ENCODE results near the gene AGBL4.

AGBL4 gene

DNA sequence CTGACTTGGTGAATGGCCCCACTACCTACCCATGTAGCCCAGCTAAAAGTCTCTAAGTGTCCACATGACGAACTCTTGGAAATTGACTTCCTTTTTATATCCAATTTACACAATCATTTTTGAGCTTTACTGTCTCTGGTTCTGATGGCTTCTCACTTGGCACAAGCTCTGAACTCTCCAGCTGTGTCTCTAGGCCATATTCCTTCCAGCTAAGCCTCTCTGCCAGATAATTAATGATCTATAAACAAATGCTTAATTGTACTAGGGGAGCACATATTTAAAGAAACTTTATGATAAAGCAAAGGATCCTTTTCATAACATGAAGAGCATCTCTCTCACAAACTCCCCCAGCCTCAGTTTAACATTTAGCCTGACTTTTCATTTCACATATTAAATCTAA is 1230.8 kb downstream of the AGBL4 start:
- no peaks in the 10 kb centered on the region for H3K9me3 ChIP-seq (ENCODE audit: control insufficient read depth, insufficient read depth, low read length)
- H3K4me1 ChIP-seq (ENCODE audit: insufficient read depth, low read length) = no peaks in the 10 kb centered on the region
- H3K36me3 ChIP-seq (ENCODE audit: insufficient read depth, low read length) = no peaks in the 10 kb centered on the region
- H3K9ac ChIP-seq (ENCODE audit: low read depth, low read length) = no peak overlapping the region

DNA sequence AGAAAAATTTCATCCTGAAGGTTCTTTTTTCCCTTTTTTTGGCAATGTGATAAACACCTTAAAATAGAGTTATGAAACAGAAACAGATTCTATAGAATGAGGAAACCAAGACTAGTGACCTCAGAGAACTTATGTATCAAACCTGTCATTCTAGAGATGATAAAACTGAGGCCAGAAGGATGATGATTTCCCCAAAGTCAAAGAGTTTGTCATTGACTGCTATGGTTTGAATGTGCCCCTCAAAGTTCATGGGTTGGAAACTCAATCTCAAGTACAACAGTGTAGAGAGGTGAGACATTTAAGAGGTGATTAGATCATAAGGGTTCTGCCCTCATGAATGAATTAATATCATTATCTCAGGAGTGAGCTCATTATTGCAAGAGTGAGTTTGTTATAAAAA is 1233.4 kb downstream of the AGBL4 start:
- Histone ChIP-seq H3K9ac (ENCODE audit: low read depth, low read length) (no peak overlapping the region), H3K9me3 (ENCODE audit: control insufficient read depth, insufficient read depth, low read length) (no peaks in the 10 kb centered on the region), H3K4me1 (ENCODE audit: insufficient read depth, low read length) (no peaks in the 10 kb centered on the region), H3K36me3 (ENCODE audit: insufficient read depth, low read length) (no peaks in the 10 kb centered on the region)

DNA sequence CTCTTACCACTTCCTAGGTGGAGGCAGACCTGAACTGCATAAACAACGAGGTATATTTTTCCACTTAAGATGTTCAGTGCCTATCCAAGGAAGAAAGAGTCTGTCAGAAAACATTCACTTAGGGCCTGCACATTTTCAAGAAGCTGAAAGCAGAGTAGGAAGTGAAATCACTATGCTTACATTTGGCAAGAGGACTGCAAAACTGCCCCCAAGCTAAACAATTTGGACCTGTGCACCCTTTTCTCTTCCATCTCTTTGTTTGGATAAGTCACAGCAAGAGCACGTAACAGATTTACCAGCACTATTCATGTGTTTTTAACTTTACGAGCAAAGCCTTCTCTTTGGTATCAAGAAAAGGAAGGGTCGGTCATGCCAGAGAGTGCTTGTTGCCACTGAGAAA is 1233.9 kb downstream of the AGBL4 start:
- Histone ChIP-seq H3K36me3 (ENCODE audit: insufficient read depth, low read length) (no peaks in the 10 kb centered on the region), H3K9ac (ENCODE audit: low read depth, low read length) (no peak overlapping the region), H3K4me1 (ENCODE audit: insufficient read depth, low read length) (no peaks in the 10 kb centered on the region), H3K9me3 (ENCODE audit: control insufficient read depth, insufficient read depth, low read length) (no peaks in the 10 kb centered on the region)

DNA sequence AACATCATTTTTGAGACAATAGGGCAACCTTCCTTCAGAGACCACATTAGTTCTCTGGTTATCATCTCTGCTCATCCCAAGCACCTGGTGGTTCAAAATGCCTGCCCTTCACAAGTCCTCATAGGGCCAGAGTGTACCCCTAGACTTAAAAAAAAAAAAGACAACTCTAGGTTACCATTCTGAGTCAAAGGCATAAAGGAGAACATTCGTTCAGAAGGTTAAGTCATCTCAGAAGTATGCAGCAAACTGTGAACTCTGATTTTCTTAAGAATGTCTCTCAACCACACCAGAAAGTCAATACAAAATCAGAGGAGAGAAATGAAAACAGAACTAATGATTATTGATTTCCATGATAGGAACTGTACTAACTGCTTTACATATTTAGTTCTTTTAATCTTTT is 1237.9 kb downstream of the AGBL4 start:
- H3K9ac ChIP-seq (ENCODE audit: low read depth, low read length) = no peak overlapping the region
- no peaks in the 10 kb centered on the region for H3K4me1 ChIP-seq (ENCODE audit: insufficient read depth, low read length)
- no peaks in the 10 kb centered on the region for H3K36me3 ChIP-seq (ENCODE audit: insufficient read depth, low read length)
- no peaks in the 10 kb centered on the region for H3K9me3 ChIP-seq (ENCODE audit: control insufficient read depth, insufficient read depth, low read length)

DNA sequence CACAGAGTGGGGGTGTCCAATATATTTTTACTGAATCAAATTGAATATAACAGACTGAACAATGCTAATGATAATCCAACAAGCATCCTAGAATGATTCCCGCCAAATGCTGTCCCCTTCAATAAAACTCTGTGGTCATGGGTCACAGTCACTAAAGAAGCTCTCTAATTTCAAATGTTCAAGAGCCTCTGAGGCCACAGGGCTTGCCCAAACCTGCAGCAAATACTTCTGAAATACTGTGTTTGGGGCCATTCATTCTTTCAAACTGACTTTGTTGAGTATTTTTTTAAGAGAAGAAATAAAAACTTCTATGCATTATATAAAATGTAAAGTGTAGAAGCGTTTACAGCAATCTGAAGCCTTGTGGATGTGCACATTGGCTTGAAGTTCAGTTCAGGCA is 1239.5 kb downstream of the AGBL4 start:
- Histone ChIP-seq H3K9me3 (ENCODE audit: control insufficient read depth, insufficient read depth, low read length) (no peaks in the 10 kb centered on the region), H3K36me3 (ENCODE audit: insufficient read depth, low read length) (no peaks in the 10 kb centered on the region), H3K9ac (ENCODE audit: low read depth, low read length) (no peak overlapping the region), H3K4me1 (ENCODE audit: insufficient read depth, low read length) (no peaks in the 10 kb centered on the region)

DNA sequence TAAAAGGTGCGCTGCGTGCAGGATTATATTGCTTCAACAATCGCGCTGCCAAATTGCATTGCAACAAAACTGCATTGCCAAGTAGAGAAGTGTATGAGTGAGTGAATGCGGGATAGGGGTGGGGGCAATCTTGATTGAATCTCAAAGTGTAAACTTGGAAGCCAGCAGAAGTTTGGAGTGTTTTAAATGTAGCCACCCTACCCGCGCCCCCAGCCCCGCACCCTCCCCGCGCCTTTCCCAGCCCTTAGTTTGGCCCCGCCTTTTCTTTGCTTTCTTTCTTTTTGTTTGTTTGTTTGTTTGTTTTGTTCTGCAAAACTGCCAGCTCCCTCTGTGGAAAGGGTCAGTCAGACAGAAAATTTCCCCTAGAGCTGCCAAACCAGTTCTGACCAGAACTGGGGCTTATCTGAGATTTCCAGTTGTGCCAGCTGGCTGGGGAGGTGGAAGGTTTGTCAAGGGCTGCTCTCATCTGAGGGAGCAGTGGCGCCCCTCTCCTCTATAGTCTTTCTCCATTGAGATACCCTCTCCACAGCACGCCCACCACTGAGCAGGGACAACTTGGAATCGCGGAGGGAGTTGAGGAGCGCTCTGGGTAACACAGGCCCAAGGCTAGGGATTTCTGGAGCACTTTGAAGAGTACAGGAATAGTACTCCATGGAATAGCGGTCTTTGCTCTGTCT is 1246.4 kb downstream of the AGBL4 start:
- H3K4me1 ChIP-seq (ENCODE audit: insufficient read depth, low read length) = no peaks in the 10 kb centered on the region
- peak overlapping the region; percentile 88; the same call in 1 of the 2 replicates for H3K9ac ChIP-seq (ENCODE audit: low read depth, low read length)
- no peaks in the 10 kb centered on the region for H3K9me3 ChIP-seq (ENCODE audit: control insufficient read depth, insufficient read depth, low read length)
- H3K36me3 ChIP-seq (ENCODE audit: insufficient read depth, low read length) = no peaks in the 10 kb centered on the region

DNA sequence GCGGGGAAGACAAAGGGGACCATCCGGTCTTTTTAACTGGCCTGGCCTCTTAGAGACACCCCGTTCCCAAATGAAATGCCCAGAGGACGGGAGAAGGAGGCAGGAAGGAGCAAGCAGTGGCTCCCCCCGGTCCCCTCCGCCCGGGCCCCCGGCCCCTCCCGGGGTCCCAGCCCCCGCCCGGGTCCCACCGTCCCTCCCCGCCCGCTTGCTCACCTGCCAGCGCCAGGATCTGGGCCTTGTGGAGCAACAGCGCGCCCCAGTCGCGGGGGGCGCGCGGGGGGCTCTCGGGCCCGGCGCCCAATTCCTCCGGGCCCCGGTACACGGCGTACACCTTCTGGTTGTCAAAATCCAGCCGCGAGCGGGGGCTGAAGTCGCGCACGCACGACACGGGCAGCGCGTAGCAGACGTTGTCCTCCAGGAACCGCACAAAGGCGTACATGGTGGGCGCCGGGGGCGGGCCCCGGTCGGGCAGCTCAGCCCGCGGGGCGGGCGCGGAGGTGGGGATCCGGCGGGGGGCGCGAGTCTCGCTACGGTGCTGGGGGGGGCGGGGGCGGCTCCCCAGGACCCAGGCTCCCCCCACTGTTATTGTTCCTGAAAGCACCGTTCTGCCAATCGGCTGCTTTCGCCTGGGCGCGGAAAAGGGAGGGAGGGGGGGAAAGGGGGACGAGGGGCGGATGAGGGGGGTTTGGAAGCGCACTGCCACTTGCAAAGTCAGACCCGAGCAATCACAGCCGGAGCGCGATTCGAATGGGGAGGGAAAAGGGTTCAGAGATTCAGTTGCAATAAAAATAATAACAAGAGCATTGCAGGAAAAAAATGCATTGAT is 1247.1 kb downstream of the AGBL4 start, which contains the start of gene BEND5:
BEND5 (minus strand) TSS at position 499 of the 826 bp plus-strand sequence; CDS start at position 439, 60 bp downstream.
- H3K9ac ChIP-seq (ENCODE audit: low read depth, low read length) = peak within 1 kb of the TSS; percentile 88
- H3K9me3 ChIP-seq (ENCODE audit: control insufficient read depth, insufficient read depth, low read length) = no peaks in the 10 kb centered on the region
- no peaks in the 10 kb centered on the region for H3K4me1 ChIP-seq (ENCODE audit: insufficient read depth, low read length)
- H3K36me3 ChIP-seq (ENCODE audit: insufficient read depth, low read length) = no peaks in the 10 kb centered on the region

DNA sequence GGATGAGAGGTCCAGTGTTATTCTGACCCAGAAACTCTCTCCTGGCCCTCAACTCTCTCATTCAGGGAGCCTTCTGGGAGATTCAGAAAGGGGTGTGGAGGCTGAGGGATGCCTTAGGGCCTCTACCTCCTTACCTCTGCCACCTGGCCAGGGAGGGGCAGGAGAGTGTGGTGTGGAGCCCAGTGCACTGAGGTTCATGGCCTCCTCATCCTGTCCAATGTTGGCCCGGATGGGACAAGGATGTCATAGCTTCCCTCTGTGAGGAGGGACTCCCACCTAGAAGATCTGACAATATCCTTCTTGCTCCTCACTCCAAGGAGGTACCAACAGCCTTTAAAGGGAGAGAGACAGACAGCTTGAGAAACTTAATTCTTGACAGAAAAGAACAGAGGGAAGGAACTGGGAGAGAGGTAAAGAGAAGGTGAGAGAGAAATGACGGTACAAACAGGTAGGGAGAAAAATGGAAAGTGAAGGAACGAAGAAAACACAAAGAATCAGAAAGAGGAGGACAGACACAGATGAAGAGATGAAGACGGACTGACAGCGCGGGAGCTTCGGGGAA is 1247.8 kb downstream of the AGBL4 start:
- Histone ChIP-seq H3K9ac (ENCODE audit: low read depth, low read length) (peak overlapping the region; percentile 70; the same call in 1 of the 2 replicates), H3K9me3 (ENCODE audit: control insufficient read depth, insufficient read depth, low read length) (no peaks in the 10 kb centered on the region), H3K4me1 (ENCODE audit: insufficient read depth, low read length) (no peaks in the 10 kb centered on the region), H3K36me3 (ENCODE audit: insufficient read depth, low read length) (no peaks in the 10 kb centered on the region)

DNA sequence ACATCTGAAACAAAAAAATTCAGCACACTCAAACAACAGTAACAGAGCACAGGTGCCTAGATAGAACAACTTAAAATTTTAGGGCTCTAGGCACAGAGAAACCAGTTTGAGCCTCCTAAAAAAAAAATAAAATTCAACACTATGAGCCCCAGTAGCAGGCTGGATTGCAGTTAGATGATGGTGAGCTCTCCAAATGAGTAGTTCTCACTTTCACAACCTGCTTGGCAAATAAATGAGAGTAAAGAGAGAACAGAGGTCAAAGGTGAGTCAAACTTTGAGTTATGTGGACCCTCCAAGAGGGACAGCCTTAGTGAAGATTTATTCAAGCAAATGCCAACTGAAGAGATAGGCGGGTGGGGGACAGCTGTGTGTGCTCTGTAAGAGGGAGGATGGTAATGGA is 1250.6 kb downstream of the AGBL4 start:
- H3K4me1 ChIP-seq (ENCODE audit: insufficient read depth, low read length) = no peaks in the 10 kb centered on the region
- no peaks in the 10 kb centered on the region for H3K9me3 ChIP-seq (ENCODE audit: control insufficient read depth, insufficient read depth, low read length)
- no peak overlapping the region for H3K9ac ChIP-seq (ENCODE audit: low read depth, low read length)
- no peaks in the 10 kb centered on the region for H3K36me3 ChIP-seq (ENCODE audit: insufficient read depth, low read length)

DNA sequence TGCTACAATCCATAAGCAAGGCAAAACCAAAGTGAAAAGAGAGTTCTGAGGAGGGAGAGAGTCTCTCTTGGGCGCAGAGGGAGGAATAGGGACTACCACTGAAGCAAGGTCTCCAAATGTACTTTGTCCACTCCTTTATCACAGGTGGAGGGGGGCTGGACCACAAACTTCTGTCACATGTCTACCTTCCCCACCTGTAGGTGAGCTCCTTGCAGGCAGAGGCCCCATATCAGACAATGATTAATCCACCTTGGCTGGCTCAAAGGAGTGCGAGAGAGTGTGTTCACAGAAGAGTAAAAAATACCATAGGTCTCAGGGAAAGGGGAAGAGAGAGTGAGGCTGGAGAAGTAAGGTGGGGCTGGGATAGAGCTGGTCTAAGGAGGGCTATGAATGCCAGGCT is 1251.5 kb downstream of the AGBL4 start:
- Histone ChIP-seq H3K9me3 (ENCODE audit: control insufficient read depth, insufficient read depth, low read length) (no peaks in the 10 kb centered on the region), H3K4me1 (ENCODE audit: insufficient read depth, low read length) (no peaks in the 10 kb centered on the region), H3K36me3 (ENCODE audit: insufficient read depth, low read length) (no peaks in the 10 kb centered on the region), H3K9ac (ENCODE audit: low read depth, low read length) (no peak overlapping the region)

DNA sequence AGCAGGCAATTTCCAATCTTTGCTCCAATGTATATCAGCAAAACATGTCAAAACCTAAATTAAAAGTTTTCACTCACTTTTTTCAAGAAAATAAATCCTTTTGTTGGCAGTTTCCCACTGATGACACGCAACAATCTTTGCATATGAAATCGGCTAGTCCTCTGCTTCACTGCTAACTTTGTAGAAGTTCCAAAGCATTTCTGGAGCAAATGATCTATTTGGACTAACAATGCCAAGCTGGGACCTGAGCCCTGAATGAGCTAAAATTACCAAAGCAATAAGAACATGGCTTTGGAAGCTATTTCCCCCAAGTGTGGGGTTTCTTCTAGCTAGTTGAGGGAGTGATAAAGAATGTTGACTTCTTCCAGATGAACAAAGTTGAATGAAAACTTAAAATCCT is 1252.2 kb downstream of the AGBL4 start:
- Histone ChIP-seq H3K36me3 (ENCODE audit: insufficient read depth, low read length) (no peaks in the 10 kb centered on the region), H3K9ac (ENCODE audit: low read depth, low read length) (no peak overlapping the region), H3K9me3 (ENCODE audit: control insufficient read depth, insufficient read depth, low read length) (no peaks in the 10 kb centered on the region)

DNA sequence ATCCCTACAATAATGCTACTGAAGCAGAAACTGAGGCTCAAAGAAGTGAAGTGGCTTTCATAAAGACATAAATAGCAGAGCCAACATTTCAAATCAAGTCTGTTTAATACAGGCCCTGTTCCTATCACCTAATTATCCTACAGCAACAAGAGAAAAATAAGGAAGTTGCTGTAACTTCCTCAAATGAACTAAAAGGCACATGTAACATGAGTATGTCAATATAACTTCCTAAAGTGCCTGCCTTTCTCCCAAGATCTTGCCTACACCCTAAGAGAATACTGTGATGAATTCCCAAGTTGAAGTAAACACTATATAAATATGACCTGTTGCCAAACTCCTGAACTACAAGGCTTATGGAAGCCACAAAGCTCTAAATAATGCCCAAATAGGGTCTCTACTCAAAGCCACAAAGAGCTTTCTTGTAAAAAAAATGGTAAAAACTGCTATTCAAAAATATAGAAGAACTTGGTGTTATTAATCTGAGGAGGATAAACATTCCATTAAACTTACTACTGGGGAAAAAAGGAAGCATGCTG is 1255.7 kb downstream of the AGBL4 start:
- no peak overlapping the region for H3K9ac ChIP-seq (ENCODE audit: low read depth, low read length)
- no peaks in the 10 kb centered on the region for H3K4me1 ChIP-seq (ENCODE audit: insufficient read depth, low read length)
- H3K9me3 ChIP-seq (ENCODE audit: control insufficient read depth, insufficient read depth, low read length) = no peaks in the 10 kb centered on the region; the same call in 1 of the 2 replicates
- H3K36me3 ChIP-seq (ENCODE audit: insufficient read depth, low read length) = no peaks in the 10 kb centered on the region

More for the DNA sequence above, 1252.2 kb downstream of the AGBL4 start:
- H3K4me1 ChIP-seq (ENCODE audit: insufficient read depth, low read length) = no peaks in the 10 kb centered on the region

DNA sequence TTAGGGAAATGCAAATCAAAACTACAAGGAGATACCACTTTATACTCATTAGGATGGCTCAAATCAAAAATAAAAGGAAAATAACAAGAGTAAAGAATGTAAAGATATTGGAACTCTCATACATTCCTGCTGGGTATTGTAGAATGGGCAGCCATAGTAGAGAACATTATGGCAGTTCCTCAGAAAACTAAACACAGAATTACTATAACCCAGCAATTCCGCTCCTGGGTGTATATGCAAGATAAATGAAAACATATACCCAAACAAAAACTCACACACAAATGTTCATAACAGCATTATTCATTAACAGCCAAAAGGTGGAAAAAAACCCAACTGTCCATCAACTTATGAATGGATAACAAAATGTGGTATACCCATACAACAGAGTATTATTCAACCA is 1258.4 kb downstream of the AGBL4 start:
- Histone ChIP-seq H3K9me3 (ENCODE audit: control insufficient read depth, insufficient read depth, low read length) (no peaks in the 10 kb centered on the region; the same call in 1 of the 2 replicates), H3K9ac (ENCODE audit: low read depth, low read length) (no peak overlapping the region), H3K4me1 (ENCODE audit: insufficient read depth, low read length) (no peaks in the 10 kb centered on the region), H3K36me3 (ENCODE audit: insufficient read depth, low read length) (no peaks in the 10 kb centered on the region)

DNA sequence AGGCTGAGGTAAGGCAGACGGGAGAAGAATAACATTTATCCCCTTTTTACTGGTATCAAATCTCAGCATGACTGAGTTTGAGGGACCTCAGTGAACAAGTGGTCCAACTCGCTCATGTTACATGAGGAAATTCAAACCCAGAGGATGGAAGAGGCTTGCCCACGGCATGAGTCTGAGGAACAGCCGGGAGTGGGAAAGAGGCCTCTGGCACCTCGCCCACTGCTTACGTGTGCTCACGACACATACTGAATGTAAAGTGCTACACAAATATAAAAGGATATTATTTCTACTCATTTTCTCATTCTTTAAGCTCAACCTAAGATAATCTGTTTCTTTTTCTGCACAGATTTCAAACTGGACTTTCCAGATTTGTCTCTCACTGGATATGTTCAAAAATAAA is 1261.8 kb downstream of the AGBL4 start:
- no peak overlapping the region for H3K9ac ChIP-seq (ENCODE audit: low read depth, low read length)
- peaks cover 5% of the 10 kb centered on the region for H3K36me3 ChIP-seq (ENCODE audit: insufficient read depth, low read length)
- peaks cover 2% of the 10 kb centered on the region; the same call in 1 of the 2 replicates for H3K4me1 ChIP-seq (ENCODE audit: insufficient read depth, low read length)
- H3K9me3 ChIP-seq (ENCODE audit: control insufficient read depth, insufficient read depth, low read length) = no peaks in the 10 kb centered on the region; the same call in 1 of the 2 replicates

All from ES-I3 (cell line).